ENCODE data around the gene DIAPH2.
A peak's percentile ranks its signal among the peaks of the same experiment; 100 is the strongest.

DIAPH2 gene

DNA sequence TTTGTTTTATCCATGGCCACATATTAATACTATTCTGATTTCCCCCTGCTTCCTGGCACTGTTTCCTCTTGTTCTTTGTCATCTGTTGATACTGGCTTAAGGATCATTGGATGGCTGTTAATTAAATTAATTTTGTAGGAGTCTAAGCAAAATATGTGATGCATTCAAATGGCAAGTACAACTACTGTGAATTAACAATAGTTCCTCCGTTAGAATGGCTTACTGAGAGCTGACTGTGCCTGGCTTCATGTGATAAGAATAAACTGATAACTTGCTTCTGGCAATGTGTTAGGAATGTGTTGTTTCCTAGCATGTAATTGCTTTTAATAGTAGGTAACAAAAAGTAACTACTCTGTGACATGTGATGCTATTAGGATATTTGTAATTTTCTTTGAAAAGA lies 297.5 kb downstream of the DIAPH2 start:
- DNase-seq, result no peak

GRCh38 chrX:96984538-96984937 lies 299.9 kb downstream of the DIAPH2 start:
- no peak for DNase-seq

DNA sequence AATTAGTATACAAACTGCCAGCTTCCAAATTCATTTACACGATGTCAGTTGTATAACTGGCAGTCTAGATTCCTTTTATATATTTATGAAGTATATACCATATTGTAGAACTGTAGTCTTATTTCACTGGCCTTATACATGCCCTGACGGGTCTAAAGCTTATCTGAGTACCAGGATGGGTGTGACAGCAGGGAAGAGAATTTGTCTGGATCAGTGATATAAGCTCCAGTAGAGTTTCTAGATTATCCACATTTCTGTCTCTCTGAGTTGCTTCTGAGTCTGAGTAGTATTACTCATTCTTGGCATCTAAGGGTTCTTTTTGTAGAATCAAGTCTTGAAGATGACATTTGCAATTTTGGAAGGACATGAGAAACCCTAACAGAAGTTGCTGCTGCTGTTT lies 300.4 kb downstream of the DIAPH2 start:
- DNase-seq, result no peak

DNA sequence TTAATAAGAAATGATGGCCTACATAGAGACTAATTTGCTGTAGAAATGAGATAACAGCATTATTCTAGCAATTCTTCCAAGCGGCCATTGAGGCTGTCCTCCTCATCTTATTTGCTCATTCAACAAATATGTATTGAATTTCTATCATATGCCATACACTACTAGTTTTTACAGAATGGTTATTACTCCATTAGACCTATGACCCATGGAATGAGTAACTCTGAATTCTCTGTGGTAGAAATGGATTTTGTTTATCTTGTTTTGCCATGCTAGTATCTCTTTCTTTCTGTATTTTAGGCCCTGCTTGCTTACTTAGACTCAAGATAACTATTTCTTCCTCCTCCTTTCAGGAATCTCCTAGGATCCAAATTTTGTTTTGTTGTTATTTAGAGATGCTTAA lies 302.6 kb downstream of the DIAPH2 start:
- no peak for DNase-seq

DNA sequence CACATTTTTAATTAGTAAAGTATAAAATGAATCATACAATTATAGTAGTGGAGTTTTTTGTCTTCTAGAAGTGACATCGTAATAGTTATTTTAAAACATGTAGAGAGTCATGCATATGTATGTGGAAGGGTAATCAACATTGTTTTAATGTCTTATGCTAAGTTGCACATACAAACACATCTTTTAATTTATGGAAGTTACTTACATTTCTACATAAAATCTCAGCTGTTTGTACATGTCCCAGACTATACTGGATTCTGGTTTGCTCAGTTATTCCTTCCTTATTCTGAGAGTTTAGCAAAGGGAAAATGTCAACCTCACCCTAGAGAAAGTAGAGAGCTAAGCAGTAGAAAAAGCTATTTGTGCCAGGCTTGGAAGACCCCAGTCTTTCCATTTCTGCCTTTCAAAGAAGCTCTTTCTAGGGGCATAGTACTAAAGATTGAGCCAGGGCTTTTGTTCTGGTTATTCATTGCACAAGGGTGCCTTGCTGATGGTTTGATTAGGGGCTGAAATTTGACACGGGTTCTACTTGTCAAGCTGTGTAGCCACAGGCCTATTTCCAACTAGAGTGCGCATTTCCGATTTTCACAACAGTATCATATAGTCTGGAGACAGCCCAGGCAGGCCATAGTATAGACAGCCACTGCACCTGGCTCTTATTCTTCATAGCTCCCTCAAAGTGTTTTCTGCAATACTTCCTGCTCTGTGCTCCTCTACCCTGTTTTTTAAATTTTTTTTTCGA lies 305.4 kb downstream of the DIAPH2 start:
- DNase-seq, result no peak

DNA sequence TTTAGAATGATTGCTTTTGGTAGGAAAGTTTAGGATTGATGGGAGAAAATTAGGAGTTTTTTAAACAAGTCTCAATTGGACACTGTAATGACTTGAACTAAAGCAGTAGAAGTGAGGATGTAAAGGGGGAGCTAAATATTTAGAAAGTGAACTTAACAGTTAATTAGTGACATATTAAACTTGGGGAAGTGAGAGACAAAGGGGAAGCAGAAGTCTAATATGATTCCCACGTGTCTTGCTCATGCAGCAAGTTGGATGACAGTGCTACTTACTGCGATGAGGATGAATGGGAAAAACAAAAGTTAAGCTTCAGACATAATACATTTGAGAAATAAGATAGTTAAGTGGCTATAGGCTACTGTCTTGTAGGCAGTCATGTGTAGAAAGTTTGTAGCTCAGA lies 309.5 kb downstream of the DIAPH2 start:
- no peak for DNase-seq

DNA sequence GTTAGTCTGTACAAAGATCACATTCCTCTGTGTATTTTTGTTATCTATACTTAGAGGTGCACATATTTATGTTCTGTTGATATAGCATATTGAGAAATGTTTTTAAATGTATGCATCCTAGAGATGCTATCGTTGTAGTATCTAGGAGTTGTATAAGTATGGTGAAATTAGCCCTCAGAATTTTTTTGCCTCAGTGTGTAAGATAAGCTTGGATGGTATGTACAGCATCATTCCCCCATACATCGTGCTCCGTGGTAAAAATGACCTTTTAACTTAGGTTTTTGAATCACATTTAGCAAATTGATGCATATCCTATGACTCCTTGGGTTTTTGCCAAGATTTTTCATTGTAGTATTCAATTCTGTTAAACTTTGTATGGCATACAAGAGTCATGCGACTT lies 312.6 kb downstream of the DIAPH2 start:
- no peak for DNase-seq

DNA sequence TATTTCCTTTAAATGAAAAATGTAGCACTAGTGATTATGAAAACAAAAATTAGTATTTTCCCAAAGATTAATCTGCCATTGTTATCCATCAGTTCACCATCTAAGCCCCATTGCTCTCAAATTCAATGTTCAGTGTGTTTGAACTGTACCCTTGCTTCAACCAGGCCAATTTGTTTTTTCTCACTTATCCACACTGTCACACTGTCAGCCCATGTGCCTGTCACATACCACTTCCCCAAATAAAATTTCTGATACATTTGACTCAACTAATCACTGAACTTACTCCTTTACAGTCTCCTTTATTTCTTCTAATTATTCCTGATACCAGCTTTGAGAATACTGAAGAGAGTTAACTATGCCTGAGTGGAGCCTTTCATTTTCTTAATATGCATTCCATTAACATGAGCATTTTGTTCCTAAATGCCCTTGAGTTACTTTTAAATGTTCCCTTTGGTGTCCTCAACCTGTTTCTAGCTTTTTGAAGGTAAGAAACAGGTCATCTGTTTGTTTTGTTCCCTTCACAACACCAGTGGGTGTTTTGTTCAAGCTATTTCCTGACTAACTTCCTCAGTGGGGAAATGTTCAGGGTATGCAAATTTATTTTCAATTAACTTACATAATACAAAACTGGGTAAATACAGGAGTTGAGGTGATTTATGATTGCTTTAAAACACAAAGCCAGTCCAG lies 316.2 kb downstream of the DIAPH2 start:
- no peak for DNase-seq

DNA sequence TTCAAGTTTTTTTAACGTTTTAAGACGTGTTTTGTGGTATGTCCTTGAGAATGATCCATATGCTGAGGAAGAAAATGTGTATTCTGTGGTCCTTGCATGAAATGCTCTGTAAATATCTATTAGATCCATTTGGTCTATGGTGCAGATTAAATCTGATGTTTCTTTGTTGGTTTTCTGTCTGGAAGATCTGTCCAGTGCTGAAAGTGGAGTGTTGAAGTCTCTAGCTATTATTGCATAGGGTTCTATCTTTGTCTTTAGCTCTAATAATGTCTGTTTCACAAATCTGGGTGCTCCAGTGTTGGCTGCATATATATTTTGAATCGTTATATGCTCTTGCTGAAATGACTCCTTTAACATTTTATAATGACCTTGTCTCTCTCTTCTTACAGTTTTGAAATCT lies 321.5 kb downstream of the DIAPH2 start:
- DNase-seq, result no peak

DNA sequence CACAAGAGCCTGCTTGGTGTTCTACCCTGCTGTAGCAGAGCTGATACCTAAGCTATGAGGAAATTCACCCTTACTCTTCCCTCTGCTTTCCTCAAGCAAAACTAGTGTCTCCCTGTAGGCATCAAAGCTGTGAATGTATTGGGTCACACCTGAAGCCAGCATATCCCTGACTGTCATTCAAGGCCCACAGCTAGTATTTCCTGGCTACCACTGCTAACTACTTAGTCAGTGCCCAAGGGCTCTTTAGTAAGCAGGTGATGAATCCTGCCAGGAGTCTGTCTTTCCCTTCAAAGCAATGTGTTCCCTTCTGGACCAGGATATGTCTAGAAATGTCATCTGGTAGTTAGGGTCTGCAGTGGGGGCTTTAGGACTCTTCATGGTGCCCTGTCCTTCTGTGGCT lies 324.7 kb downstream of the DIAPH2 start:
- no peak for DNase-seq

DNA sequence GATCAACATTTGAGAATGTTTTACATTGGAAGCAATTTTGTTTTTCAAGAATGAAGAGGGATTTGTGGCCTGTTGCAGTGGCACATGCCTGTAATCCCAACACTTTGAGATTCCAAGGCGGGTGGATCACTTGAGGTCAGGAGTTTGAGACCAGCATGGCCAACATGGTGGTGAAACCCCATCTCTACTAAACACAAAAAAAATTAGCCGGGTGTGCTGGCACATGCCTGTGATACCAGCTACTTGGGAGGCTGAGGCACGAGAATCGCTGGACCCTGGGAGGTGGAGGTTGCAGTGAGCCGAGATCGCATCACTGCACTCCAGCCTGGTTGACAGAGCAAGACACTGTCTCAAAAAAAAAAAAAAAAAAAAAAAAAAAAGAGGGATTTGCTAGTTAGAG lies 326.9 kb downstream of the DIAPH2 start:
- DNase-seq, result no peak

GRCh38 chrX:97016106-97016505 lies 331.5 kb downstream of the DIAPH2 start:
- no peak for DNase-seq

GRCh38 chrX:97021680-97022079 lies 337.0 kb downstream of the DIAPH2 start:
- no peak for DNase-seq

GRCh38 chrX:97026406-97026805 lies 341.8 kb downstream of the DIAPH2 start:
- no peak for DNase-seq

DNA sequence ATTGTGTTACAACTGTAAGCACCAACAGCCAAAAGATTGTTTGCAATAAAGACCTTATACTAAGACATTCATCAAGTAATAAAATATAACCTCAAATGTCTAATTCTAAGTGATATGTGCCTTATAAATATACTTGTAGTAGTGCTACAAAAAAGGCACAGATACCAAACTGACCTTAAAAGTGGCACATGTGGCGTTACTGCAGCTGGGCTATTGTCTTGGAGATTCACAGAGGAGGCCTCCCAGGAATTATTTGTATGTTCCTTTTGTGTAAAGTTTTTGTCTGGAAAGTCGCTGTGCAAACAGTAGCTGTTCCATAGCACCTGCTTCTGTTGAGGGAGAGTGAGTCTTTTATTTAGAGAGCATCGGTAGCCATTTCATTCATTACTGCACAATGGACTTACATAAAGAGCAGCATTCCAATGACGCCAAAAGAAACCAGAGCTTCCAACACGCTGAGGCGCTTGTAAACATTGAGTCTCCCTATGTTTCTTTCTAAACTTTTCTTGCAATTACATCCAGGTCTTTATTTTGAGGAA lies 342.8 kb downstream of the DIAPH2 start:
- DNase-seq, result no peak

DNA sequence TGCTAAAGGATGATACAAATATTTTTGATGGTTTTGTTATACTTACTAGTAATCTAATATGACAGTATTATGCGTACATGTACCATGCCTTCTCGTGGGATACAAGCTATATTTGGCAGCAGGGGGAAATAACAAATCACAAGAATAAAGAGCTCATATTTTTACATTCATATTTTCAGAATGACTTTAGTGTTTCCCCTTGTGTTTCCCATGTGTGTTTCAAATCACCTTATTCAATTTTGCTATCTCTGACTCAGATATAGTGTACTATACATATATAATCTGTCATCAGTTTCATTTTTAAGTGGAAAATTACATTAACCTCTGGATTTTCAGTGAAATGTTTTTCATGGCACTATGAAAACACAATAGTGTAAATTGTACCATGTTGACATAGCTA lies 345.8 kb downstream of the DIAPH2 start:
- DNase-seq, result peak; percentile 27

DNA sequence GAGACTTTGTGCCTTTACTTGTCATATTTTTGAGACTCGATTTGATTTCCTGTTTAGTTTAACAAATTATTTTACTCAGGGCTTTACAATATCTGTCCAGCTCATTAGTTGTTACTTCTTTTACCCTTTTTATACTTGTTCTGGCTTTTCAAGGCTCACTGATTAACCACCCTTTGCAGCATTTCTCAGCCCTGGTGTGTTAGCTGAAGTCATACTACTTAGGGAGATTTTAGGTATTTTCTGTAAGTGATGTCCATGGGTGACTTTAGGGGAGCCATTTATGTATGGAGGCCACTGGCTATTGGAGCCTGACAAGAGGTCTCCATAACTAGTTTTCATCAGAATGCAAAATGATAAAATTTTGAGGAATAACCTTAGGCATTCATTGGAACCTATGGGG lies 346.3 kb downstream of the DIAPH2 start:
- DNase-seq, result no peak

DNA sequence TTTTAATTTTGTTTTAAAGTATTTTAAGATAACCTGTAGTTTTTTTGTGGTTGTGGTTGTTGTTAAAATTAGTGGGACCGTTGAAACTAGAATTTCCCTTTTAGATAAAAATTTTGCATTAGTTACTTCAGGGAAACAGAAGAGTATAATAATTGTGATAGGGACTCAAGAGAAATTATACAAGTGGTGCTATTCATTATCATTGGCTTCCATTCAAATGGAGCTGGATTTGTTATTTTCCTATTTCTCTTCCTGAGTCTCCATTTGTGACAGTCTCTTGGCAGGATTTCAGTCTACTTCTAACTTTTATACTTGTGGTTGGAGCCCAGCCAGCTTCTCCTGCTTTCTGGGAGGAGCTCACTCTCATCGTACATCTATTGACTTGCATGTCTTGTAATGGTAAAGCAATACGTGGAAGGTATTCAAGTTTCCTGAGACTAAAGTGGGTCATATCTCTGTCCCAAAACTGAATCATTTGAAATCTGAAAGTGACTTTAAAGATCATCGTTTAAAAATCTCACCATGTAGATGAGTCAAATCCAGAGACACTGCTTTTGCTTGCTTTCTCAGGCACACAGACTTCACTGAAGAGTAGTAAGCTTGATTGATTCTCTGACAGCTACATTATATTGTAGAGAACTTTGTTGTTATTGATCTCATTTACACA lies 354.9 kb downstream of the DIAPH2 start:
- DNase-seq, result peak; percentile 78

DNA sequence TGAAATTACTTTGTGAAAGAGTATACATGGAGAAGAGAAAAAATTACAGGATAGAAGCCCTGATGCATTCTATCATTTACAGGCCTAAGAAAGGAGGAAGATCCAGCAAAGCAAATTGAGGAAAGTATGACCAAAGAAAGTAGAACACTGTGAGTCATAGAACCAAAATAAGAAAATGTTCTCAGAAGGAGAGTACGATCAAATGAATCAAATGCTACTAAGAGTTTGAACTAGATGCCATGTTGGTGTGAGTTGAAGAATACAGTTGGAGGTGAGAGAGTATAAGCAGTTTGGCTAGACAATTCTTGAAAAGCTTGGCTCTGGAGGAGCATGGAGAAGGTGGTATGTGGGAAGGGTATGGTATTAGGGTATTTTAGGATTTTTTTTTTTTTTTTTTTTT lies 360.8 kb downstream of the DIAPH2 start:
- peak; percentile 17 for DNase-seq

GRCh38 chrX:97046867-97047266 lies 362.2 kb downstream of the DIAPH2 start:
- peak; percentile 4 for DNase-seq

- peak; percentile 18 for DNase-seq
Observed at GRCh38 chrX:97050392-97050791, 365.8 kb downstream of the DIAPH2 start.

GRCh38 chrX:97057349-97057909 lies 372.8 kb downstream of the DIAPH2 start:
- no peak for DNase-seq

DNA sequence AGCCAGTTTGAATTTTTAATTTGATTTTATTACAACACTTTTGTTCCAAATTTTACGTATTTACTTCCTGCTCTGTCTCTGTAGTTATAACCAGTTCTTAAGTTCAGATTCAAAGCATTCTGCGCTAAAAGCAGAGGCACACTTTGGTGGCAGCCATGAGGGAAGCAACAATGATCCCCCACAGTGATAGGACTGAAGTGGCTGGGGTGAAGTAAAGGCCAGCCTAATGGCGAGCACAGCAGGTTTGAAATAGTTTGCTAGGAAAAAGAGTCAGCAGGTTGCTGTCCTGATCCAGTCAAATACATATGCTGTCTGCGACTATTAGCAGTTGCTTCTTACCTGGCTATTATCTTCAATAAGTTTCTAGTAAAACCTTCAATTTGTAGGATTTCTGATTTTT lies 375.4 kb downstream of the DIAPH2 start:
- no peak for DNase-seq

- no peak for DNase-seq
Observed at GRCh38 chrX:97065066-97065465, 380.4 kb downstream of the DIAPH2 start.

All from activated CD4-positive, alpha-beta T cell treated with anti-CD3 and anti-CD28 coated beads, Interleukin-10, Interleukin-2, amounts not matched to agents 100 ng/mL and 50 ng/mL, durations not matched to agents 16 hours and 8 hours (primary cell).